Astrocyte of the cerebellum (primary cell): ENCODE results near the gene KISS1.

Source experiments
- DNase-seq: peaks from one replicate; pipeline ENCODE4 v3.0.0-alpha.2; 2011; ENCODE audit warnings: low read depth
- H3K4me3 ChIP-seq: 2 replicates; pipeline ENCODE4 v1.5.1; 2011; ENCODE audit warnings: mild to moderate bottlenecking, low read depth, low read length, moderate library complexity
- CTCF ChIP-seq: IDR thresholded peaks from 2 replicates; pipeline ENCODE4 v1.5.1; 2012; ENCODE audit warnings: low read length, low read depth, moderate library complexity, mild to moderate bottlenecking; ENCODE audit errors: missing control alignments
- in situ Hi-C: cut with HindIII; loops from 2 replicates; pipeline ENCODE4 v1.10.0; 2017; ENCODE audit warnings: low sequenced_read_pairs

The KISS1 gene

GRCh38 chr1:204211046-204211445 is 14.8 kb upstream of the KISS1 start:
- no peak for DNase-seq
- TF ChIP-seq CTCF = no peak
- no peak overlapping the region for H3K4me3 ChIP-seq
- in situ Hi-C loops = loop anchor here (5.0 to 10.0 kb wide), 2 partner anchors 54 to 154 kb away; no protein-coding TSS in a partner anchor

- no peak for DNase-seq
- in situ Hi-C loops = no loop called here
- TF ChIP-seq CTCF = peak; percentile 93
Observed at GRCh38 chr1:204207136-204207616, 10.9 kb upstream of the KISS1 start.

GRCh38 chr1:204206121-204206520 is 9.8 kb upstream of the KISS1 start:
- peak; percentile 19 for TF ChIP-seq CTCF
- DNase-seq = no peak
- H3K4me3 ChIP-seq = no peak overlapping the region
- in situ Hi-C loops = no loop called here

More at GRCh38 chr1:204207136-204207616, 10.9 kb upstream of the KISS1 start:
- H3K4me3 ChIP-seq = no peak overlapping the region

GRCh38 chr1:204205486-204205885 is 9.2 kb upstream of the KISS1 start:
- DNase-seq = no peak
- no peak overlapping the region for H3K4me3 ChIP-seq
- in situ Hi-C loops = no loop called here
- TF ChIP-seq CTCF = no peak

- TF ChIP-seq CTCF = no peak
- no peak overlapping the region for H3K4me3 ChIP-seq
- in situ Hi-C loops = no loop called here
- no peak for DNase-seq
Observed at GRCh38 chr1:204204944-204205343, 8.7 kb upstream of the KISS1 start.

GRCh38 chr1:204203206-204203767 is 7.0 kb upstream of the KISS1 start:
- H3K4me3 ChIP-seq = no peak overlapping the region
- DNase-seq = no peak
- in situ Hi-C loops = no loop called here
- no peak for TF ChIP-seq CTCF
